Lower lobe of right lung (tissue), 2 donors: ENCODE results near the gene MIER3. TPM values are rescaled to one million over a fixed set of nuclear protein-coding genes. Genes with fewer than 3 reads are reported as not detected.

Source experiments
- ATAC-seq, 2 donors: fragments of 200-7000 bp; cut with Tn5 transposase; one replicate each; pipeline ENCODE4 v1.9.1; 2020 to 2022; ENCODE audit warnings: mild to moderate bottlenecking in 2 of 2, moderate library complexity in 2 of 2
- DNase-seq: peaks from one replicate; pipeline ENCODE4 v3.0.0-alpha.2; 2020
- H3K27ac ChIP-seq: fragments of 200-600 bp; one replicate; pipeline ENCODE4 v1.8.0; 2022
- H3K27me3 ChIP-seq: fragments of 200-600 bp; one replicate; pipeline ENCODE4 v1.8.0; 2022; ENCODE audit warnings: low read depth
- H3K36me3 ChIP-seq: fragments of 200-600 bp; one replicate; pipeline ENCODE4 v1.8.0; 2022; ENCODE audit warnings: mild to moderate bottlenecking
- H3K4me1 ChIP-seq: fragments of 200-600 bp; one replicate; pipeline ENCODE4 v1.8.0; 2022
- H3K4me3 ChIP-seq: fragments of 200-600 bp; one replicate; pipeline ENCODE4 v1.8.0; 2022; ENCODE audit warnings: mild to moderate bottlenecking
- H3K9me3 ChIP-seq: fragments of 200-600 bp; one replicate; pipeline ENCODE4 v1.8.0; 2022
- CTCF ChIP-seq: fragments of 200-600 bp; IDR thresholded peaks from one replicate; pipeline ENCODE4 v1.8.0; 2022; ENCODE audit warnings: antibody characterized with exemption, mild to moderate bottlenecking
- intact Hi-C: fragments of 100-400 bp; cut with DNase I; formaldehyde crosslinking; loops from one replicate; pipeline ENCODE4 v1.11.0; 2022
- long read RNA-seq: library from polyadenylated mRNA; unstranded; transcript quantifications from one replicate; pipeline ENCODE4 v2.0.0, GENCODE V29; 2021
- total RNA-seq: library from RNA; stranded (reverse); fragmentation: NEBNext Ultra II Directional; extraction: Animal tissue kit (Norgen Biotek cat#: 25700); gene quantifications from one replicate; pipeline ENCODE4 v1.2.1, GENCODE V29; 2021
- donor health status: DM: no; HTN: yes; CAD: no; lungs with severe emphysema.

The MIER3 gene
- total RNA-seq = 20.1 TPM
- long read RNA-seq, partial matches to known transcripts = 0 of 5 reads
- long read RNA-seq, other reads (novel, unspliced or antisense) = 5 of 5 reads

GRCh38 chr5:56951946-56952691 lies at the start of gene MIER3:
Gene MIER3 (minus strand): TSS chr5:56952123. CDS start chr5:56952102, 21 bp downstream.
- H3K9me3 ChIP-seq = no peaks in the 10 kb centered on the region
- DNase-seq (peak; percentile 88), ATAC-seq (peak; percentile 97 to 98)
- H3K36me3 ChIP-seq = peaks cover 11% of the 10 kb centered on the region
- no peak for TF ChIP-seq CTCF
- H3K27me3 ChIP-seq = no peaks in the 10 kb centered on the region
- peak within 1 kb of the TSS; percentile 76 for H3K4me3 ChIP-seq
- H3K27ac ChIP-seq = peak within 1 kb of the TSS; percentile 78
- H3K4me1 ChIP-seq = peaks cover 12% of the 10 kb centered on the region
- intact Hi-C loops = no loop called here

GRCh38 chr5:56995596-56995995 lies 43.7 kb upstream of the MIER3 start:
- TF ChIP-seq CTCF = no peak
- ATAC-seq (no peak), DNase-seq (no peak)
- H3K4me1 ChIP-seq = no peaks in the 10 kb centered on the region
- H3K27me3 ChIP-seq = no peaks in the 10 kb centered on the region
- no peaks in the 10 kb centered on the region for H3K36me3 ChIP-seq
- H3K27ac ChIP-seq = no peak overlapping the region
- intact Hi-C loops = no loop called here
- H3K4me3 ChIP-seq = no peak overlapping the region
- no peaks in the 10 kb centered on the region for H3K9me3 ChIP-seq

- H3K36me3 ChIP-seq = no peaks in the 10 kb centered on the region
- no peaks in the 10 kb centered on the region for H3K4me1 ChIP-seq
- no peaks in the 10 kb centered on the region for H3K9me3 ChIP-seq
- intact Hi-C loops = no loop called here
- no peak overlapping the region for H3K4me3 ChIP-seq
- no peak for DNase-seq
- no peak overlapping the region for H3K27ac ChIP-seq
- H3K27me3 ChIP-seq = no peaks in the 10 kb centered on the region
- ATAC-seq = no peak
- no peak for TF ChIP-seq CTCF
These were observed 41.3 kb upstream of the MIER3 start for GRCh38 chr5:56993241-56993640.

- no peak overlapping the region for H3K27ac ChIP-seq
- no peak for TF ChIP-seq CTCF
- intact Hi-C loops = no loop called here
- H3K9me3 ChIP-seq = no peaks in the 10 kb centered on the region
- no peak overlapping the region for H3K4me3 ChIP-seq
- H3K36me3 ChIP-seq = no peaks in the 10 kb centered on the region
- no peaks in the 10 kb centered on the region for H3K4me1 ChIP-seq
- no peak for DNase-seq
- no peak for ATAC-seq
- no peaks in the 10 kb centered on the region for H3K27me3 ChIP-seq
These were observed 37.8 kb upstream of the MIER3 start for GRCh38 chr5:56989676-56990075.

GRCh38 chr5:56988490-56988889 lies 36.6 kb upstream of the MIER3 start:
- no peaks in the 10 kb centered on the region for H3K36me3 ChIP-seq
- TF ChIP-seq CTCF = no peak

More at GRCh38 chr5:56988490-56988889, 36.6 kb upstream of the MIER3 start:
- H3K27ac ChIP-seq = no peak overlapping the region
- no peak overlapping the region for H3K4me3 ChIP-seq
- no peaks in the 10 kb centered on the region for H3K4me1 ChIP-seq
- DNase-seq (no peak), ATAC-seq (no peak)
- no peaks in the 10 kb centered on the region for H3K27me3 ChIP-seq
- H3K9me3 ChIP-seq = no peaks in the 10 kb centered on the region
- intact Hi-C loops = no loop called here
